Prostate gland (tissue), 2 donors: Measurements from ENCODE around the gene NTMT1. TPM values are rescaled to one million over a fixed set of nuclear protein-coding genes. Genes with fewer than 3 reads are reported as not detected.

ENCODE experiments used
- DNase-seq: peaks from one replicate; pipeline ENCODE4 v3.0.0-alpha.2; 2019; ENCODE audit warnings: low spot score
- H3K27ac ChIP-seq, 2 donors: fragments of 200-600 bp; sonication (generic); 2 replicates each; pipeline ENCODE4 v1.5.1; 2017 to 2019
- H3K27me3 ChIP-seq: fragments of 200-600 bp; sonication (generic); replicated peaks from 2 replicates; pipeline ENCODE4 v1.5.1; 2019; ENCODE audit not compliant: insufficient read depth
- H3K36me3 ChIP-seq, 2 donors: fragments of 200-600 bp; sonication (generic); 1 replicate in 1 of 2; 2 replicates in 1 of 2; pipeline versions ENCODE4 v1.5.1 to v1.8.1; 2017 to 2019
- H3K4me1 ChIP-seq: fragments of 200-600 bp; sonication (generic); replicated peaks from 2 replicates; pipeline ENCODE4 v1.5.1; 2019
- H3K4me3 ChIP-seq, 2 donors: fragments of 200-600 bp; sonication (generic); 2 replicates each; pipeline ENCODE4 v1.5.1; 2017 to 2019
- H3K9me3 ChIP-seq: fragments of 200-600 bp; sonication (generic); 2 replicates; pipeline ENCODE4 v1.5.1; 2017
- POLR2A ChIP-seq: fragments of 450-650 bp; IDR thresholded peaks from one replicate; pipeline ENCODE4 v1.6.1; 2016; ENCODE audit warnings: antibody characterized with exemption, mild to moderate bottlenecking
- POLR2AphosphoS5 ChIP-seq: sonication (generic); formaldehyde crosslinking; IDR thresholded peaks from one replicate; pipeline ENCODE4 v1.6.1; 2017; ENCODE audit warnings: antibody characterized with exemption
- WGBS: methylation state at CpG from one replicate; pipeline ENCODE4 v1.1.5; 2018; 5-methylcytosine and 5-hydroxymethylcytosine counted together
- intact Hi-C: fragments of 100-400 bp; cut with DNase I; formaldehyde crosslinking; loops from one replicate; pipeline ENCODE4 v1.14.2; 2022
- total RNA-seq, 2 donors: library from RNA; depleted of rRNA; stranded (reverse); fragments of >200 nt; gene quantifications; one replicate each; pipeline ENCODE4 v1.1.0, GENCODE V29; 2016
- TF ChIP-seq, protein P1 (sequence below), 4 experiments: fragments of 200-600 bp in 2 of 4; fragments of 450-650 bp in 2 of 4; sonication (generic) in 2 of 4; IDR thresholded peaks; 1 replicate in 3 of 4; 2 replicates in 1 of 4; pipeline ENCODE4 v1.5.1; 2016 to 2019; ENCODE audit warnings: antibody characterized with exemption in 4 of 4, mild to moderate bottlenecking in 2 of 4, moderate library complexity in 2 of 4

Gene NTMT1
- total RNA-seq, 2 donors from 2014 or later, result 25.4 to 53.7 TPM

DNA sequence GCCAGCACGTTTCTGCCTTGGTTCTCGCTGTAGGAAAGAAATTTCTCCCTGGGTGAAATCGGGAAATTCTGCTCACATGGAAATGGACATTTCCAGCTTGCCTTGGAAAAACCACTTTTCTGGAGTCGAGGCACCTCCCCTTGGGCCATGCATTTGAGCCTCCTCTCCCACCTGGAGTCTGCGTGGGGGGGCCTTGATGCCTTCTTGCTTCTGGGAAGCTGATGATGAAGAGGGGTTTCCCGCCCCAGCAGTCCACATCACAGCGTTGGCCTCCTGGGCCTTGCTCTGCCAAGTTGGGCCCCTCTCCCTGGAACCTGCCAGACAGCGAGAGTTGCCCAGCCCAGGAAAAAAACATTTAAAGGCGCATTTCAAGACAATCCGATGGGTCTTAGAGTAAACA lies 17.7 kb downstream of the NTMT1 start:
- no peak for DNase-seq

DNA sequence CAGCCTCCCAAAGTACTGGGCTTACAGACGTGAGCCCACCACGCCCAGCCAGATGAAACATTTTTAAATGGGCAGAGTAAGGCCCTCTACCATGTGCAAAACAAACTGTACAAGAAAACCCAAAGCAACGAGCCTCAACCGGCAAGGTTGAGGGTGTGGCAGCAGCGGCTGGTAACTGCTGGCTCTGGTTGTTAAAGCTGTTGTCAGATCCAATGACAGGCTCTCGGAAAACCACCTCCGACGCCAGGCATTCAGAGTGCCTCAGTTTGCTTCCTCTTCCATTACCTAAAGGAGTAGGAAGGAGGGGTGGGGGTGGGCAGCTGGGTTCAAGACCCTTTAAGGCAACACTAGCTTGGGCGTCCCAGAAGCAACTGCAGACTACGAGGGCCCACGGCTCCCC lies 18.4 kb downstream of the NTMT1 start:
- Histone ChIP-seq H3K27ac (no peak overlapping the region), H3K4me3 (no peak overlapping the region), H3K36me3 (no peaks in the 10 kb centered on the region), H3K27me3 (no peaks in the 10 kb centered on the region), H3K9me3 (no peaks in the 10 kb centered on the region), H3K4me1 (peaks cover 15% of the 10 kb centered on the region)
- TF ChIP-seq POLR2A, result no peak
- TF ChIP-seq POLR2AphosphoS5, result no peak
- TF ChIP-seq, protein P1, sequence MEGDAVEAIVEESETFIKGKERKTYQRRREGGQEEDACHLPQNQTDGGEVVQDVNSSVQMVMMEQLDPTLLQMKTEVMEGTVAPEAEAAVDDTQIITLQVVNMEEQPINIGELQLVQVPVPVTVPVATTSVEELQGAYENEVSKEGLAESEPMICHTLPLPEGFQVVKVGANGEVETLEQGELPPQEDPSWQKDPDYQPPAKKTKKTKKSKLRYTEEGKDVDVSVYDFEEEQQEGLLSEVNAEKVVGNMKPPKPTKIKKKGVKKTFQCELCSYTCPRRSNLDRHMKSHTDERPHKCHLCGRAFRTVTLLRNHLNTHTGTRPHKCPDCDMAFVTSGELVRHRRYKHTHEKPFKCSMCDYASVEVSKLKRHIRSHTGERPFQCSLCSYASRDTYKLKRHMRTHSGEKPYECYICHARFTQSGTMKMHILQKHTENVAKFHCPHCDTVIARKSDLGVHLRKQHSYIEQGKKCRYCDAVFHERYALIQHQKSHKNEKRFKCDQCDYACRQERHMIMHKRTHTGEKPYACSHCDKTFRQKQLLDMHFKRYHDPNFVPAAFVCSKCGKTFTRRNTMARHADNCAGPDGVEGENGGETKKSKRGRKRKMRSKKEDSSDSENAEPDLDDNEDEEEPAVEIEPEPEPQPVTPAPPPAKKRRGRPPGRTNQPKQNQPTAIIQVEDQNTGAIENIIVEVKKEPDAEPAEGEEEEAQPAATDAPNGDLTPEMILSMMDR (IDR thresholded peaks at IDR 0.05), result no peak
- no peak for DNase-seq
- intact Hi-C loops, result no loop called here
- WGBS, result 31% methylated on average over 11 of the region's 11 CpGs

More for the DNA sequence above, 17.7 kb downstream of the NTMT1 start:
- H3K9me3 ChIP-seq, result no peaks in the 10 kb centered on the region
- intact Hi-C loops, result loop anchor here (2.0 kb wide), 2 partner anchors 83 to 139 kb away; no protein-coding TSS in a partner anchor
- no peak overlapping the region for H3K4me3 ChIP-seq
- no peaks in the 10 kb centered on the region for H3K27me3 ChIP-seq
- H3K4me1 ChIP-seq, result peaks cover 15% of the 10 kb centered on the region
- H3K27ac ChIP-seq, result no peak overlapping the region
- WGBS, result 83% methylated on average over 10 of the region's 10 CpGs
- no peak for TF ChIP-seq POLR2AphosphoS5
- no peak for TF ChIP-seq POLR2A
- TF ChIP-seq, protein P1 (IDR thresholded peaks at IDR 0.05), result no peak
- H3K36me3 ChIP-seq, result no peaks in the 10 kb centered on the region

DNA sequence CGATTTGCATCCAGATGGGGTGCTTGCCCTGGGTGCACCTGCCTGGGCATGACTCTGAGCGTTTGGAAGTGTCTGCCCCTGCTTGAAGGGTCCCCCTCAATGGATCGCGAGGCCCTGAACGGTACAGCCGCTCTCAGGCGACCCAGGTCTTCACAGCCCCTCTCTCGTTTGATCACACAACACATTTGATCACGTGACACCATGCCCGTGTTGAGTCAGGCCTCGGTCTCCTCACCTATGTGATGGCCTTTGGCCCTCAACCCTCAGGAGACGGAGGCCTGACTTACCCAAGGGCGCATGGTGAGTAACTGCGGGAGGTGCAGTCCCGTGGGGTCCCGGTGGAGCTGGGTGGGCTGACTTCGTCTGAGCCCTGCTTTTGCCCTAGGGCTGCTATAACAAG lies 18.9 kb downstream of the NTMT1 start:
- H3K4me3 ChIP-seq, result no peak overlapping the region
- intact Hi-C loops, result no loop called here
- no peaks in the 10 kb centered on the region for H3K36me3 ChIP-seq
- TF ChIP-seq POLR2AphosphoS5, result no peak
- TF ChIP-seq, protein P1 (IDR thresholded peaks at IDR 0.05), result no peak
- TF ChIP-seq POLR2A, result no peak
- H3K4me1 ChIP-seq, result peaks cover 15% of the 10 kb centered on the region
- H3K9me3 ChIP-seq, result no peaks in the 10 kb centered on the region
- H3K27ac ChIP-seq, result no peak overlapping the region
- H3K27me3 ChIP-seq, result no peaks in the 10 kb centered on the region
- WGBS, result 53% methylated on average over 17 of the region's 17 CpGs
- no peak for DNase-seq

DNA sequence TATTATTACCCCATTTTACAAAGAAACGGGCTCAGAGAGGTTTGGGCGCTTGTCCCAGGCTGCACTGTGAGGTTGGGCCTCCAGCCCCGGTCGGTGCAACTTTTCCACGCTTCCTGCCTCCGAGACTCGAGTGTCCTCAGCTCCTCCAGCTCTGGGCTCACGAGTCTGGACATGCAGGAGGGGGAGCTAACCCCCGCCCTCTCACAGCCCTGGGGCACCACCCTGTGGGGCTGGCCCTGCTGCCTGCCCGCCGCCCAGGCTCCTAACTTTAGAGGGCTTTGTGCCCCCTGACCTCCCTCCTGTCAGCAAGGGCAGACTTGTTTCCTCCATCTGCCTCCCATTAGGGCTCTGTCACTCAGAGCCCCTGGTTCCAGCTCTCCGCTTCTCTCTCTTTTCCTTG lies 20.3 kb downstream of the NTMT1 start:
- Histone ChIP-seq H3K9me3 (no peaks in the 10 kb centered on the region), H3K27me3 (no peaks in the 10 kb centered on the region), H3K27ac (no peak overlapping the region), H3K4me3 (no peak overlapping the region), H3K36me3 (no peaks in the 10 kb centered on the region), H3K4me1 (peaks cover 2% of the 10 kb centered on the region)
- 67% methylated on average over 12 of the region's 12 CpGs for WGBS
- intact Hi-C loops, result no loop called here
- TF ChIP-seq POLR2A (no peak), POLR2AphosphoS5 (no peak)
- TF ChIP-seq, protein P1 (IDR thresholded peaks at IDR 0.05), result no peak
- no peak for DNase-seq

DNA sequence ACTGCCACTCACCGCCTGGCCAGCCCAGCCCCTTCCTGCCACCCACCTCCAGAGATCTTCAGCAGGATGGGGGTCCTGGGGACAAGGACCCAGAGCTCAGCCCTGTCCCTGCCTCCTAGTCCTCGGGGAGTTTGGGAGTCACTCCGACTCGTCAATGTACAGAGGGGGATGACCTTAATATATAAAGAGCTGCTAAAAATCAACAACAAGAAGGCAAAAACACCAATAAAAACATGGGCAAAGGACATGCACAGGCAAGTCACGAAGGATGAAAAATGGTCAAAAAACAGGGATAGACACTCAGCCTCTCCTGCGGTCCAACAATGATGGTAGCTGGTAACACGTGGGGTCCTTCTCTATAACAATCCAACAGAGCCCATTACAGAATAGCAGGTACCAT lies 20.7 kb downstream of the NTMT1 start:
- WGBS, result 91% methylated on average over 7 of the region's 7 CpGs
- intact Hi-C loops, result no loop called here
- Histone ChIP-seq H3K27me3 (no peaks in the 10 kb centered on the region), H3K27ac (no peak overlapping the region), H3K36me3 (no peaks in the 10 kb centered on the region), H3K4me3 (no peak overlapping the region), H3K4me1 (no peaks in the 10 kb centered on the region), H3K9me3 (no peaks in the 10 kb centered on the region)
- DNase-seq, result no peak
- TF ChIP-seq POLR2A, result no peak
- TF ChIP-seq POLR2AphosphoS5, result no peak
- TF ChIP-seq, protein P1 (IDR thresholded peaks at IDR 0.05), result no peak
